SKM-1 treated with dmso at 0.1 percent for 144 hours (cell line): ENCODE data around the gene ARRDC1.
"Not testable (repeated sequence)": the region's sequence is repeated elsewhere in the genome, so short reads cannot be mapped to it uniquely, and the experiment has no call there.

Experiments
- DNase-seq: peaks from one replicate; lab custom pipeline; 2025; ENCODE audit not compliant: unreplicated experiment; lab: John Stamatoyannopoulos, UW

ARRDC1 gene

GRCh38 chr9:137605121-137606004 lies at the start of gene ARRDC1:
Gene ARRDC1, plus strand, starts transcription at chr9:137605686. Its CDS starts 32 bp downstream, at chr9:137605718.
- DNase-seq, result peak; percentile 78

- DNase-seq, result no peak
Observed at GRCh38 chr9:137556069-137556838, 49.2 kb upstream of the ARRDC1 start.

DNA sequence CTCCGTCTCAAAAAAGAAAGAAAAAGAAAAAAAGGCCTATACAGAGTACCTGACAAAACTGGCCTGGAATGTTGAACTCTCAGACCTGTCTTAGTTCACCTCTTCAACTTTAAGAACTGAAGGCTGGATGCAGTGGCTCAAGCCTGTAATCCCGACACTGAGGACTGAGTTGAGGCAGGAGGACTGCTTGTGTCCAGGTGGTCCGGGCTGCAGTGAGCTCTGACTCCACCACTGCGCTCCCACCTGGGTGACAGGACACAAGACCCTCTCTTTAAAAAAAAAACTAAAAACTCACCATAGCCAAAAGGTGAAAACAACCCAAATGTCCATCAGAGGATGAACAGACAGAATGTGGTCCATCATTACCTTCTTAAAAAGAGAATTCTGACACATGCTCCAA lies 47.4 kb upstream of the ARRDC1 start:
- no peak for DNase-seq

DNA sequence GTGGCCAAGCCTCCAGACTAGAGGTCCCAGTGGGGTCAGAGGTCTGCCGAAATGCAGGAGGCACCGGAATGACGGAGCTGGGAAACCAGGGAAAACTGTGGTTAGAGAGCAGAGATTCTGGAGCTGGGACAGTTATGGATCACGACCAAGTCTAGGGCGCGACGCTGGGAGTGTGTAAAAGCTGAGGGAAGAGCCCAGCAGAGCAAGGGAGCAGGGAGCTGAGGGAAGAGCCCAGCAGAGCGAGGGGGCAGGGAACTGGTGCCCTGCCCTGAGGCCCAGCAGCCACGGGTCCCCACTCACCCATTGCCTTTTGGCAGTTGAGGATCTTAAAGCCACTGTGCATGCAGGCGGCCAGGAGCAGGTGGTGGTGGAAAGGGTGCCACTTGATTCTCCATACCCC lies 41.4 kb upstream of the ARRDC1 start:
- no peak for DNase-seq

GRCh38 chr9:137564817-137565411 lies 40.6 kb upstream of the ARRDC1 start:
- DNase-seq, result no peak

GRCh38 chr9:137568445-137568844 lies 37.0 kb upstream of the ARRDC1 start:
- not testable (repeated sequence) for DNase-seq

DNA sequence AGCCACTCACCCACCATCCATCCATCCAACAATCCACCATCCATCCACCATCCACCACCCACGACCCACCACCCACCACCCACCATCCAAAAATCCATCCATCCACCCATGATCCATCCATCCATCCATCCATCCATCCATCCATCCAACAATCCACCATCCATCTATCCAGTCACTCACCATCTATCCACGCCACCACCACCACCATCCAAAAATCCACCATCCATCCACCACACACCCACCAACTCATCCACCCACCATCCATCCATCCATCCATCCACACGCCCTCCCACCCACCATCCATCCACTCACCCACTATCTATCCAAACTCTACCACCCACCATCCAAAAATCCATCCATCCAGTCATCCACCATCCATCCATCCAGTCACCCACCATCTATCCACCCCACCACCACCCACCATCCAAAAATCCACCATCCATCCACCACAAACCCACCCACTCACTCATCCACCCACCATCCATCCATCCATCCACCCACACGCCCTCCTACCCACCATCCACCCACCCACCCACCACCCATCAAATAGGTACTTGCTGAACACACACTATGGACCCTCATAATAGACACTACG lies 35.8 kb upstream of the ARRDC1 start:
- DNase-seq, result no peak

DNA sequence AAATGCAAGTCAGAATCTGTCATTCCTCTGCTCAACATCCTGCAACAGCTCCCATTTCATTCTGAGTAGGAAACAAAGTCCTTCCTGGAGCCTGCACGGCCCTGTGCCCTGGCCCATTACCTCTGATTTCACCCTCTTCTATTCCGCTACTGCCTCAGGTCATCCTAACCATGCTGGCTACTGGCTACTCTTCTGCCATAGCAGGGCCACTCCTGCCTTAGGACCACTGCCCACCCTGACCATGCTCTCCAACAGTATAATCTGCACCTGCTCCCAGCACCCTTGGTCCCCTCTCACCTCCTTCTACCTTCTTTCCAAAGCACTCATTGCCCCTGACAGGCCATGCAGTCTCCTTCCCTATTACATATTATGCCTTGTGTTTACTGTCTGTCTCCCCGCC lies 34.9 kb upstream of the ARRDC1 start:
- DNase-seq, result no peak

DNA sequence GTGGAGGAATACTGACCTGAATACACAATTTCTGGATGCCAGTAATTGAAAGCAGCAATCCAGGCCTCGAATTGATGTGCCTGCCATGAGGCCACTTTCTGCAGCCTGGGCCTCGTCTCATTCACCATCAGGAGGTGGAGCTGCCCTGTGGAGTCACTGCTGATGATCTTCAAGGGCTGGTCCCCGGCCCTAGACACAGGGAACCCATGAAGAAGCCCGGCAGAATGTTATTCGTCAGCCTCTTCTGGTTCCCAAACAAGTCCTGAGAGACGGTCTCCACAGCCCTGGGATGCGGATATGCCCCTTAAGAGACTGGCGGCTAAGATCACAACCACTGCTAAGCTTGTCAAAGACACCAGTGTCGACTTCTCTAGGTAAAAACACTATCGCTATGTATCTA lies 31.3 kb upstream of the ARRDC1 start:
- DNase-seq, result no peak

- no peak for DNase-seq
Observed at GRCh38 chr9:137575364-137575715, 30.1 kb upstream of the ARRDC1 start.

GRCh38 chr9:137575716-137576411 lies 29.6 kb upstream of the ARRDC1 start:
- no peak for DNase-seq

DNA sequence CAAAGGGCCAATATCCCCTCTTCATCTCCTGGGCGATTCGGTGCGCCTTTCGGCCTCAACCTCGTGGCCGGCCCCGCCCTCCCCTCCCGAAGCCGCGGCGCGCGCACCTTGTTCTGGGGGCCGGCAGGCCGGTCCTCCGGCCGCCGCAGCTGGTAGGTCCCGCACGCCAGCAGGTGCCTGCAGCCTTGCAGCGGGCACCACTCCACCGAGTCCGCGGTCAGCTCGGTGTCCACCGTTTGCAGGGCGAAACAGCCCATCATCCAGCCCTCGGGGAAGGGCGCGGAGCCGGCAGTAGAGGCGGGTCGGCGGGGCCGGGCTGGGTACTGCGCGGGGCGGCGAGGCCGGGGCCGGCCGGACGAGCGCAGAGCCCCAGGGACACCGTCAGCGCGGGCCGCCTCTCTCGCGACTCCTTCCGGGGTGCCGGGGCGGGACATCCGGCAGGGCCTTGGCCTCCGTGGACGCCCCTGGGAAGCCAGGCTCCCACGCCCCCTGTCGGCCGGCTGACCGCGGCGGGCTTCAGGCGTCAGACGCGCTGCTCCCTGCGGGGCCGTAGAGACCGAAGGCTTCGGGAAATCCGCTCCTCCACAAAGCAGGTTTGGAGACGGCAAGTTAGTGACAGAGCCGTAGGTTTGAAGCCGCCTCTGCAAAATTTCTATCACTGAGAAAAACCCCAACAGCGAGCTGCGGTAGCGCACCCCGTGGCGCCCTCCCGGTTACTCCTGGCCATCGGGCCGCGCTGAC lies 26.8 kb upstream of the ARRDC1 start, which contains the start of gene DPH7:
Gene DPH7, minus strand, starts transcription at position 408 of the 741 bp plus-strand sequence. Its CDS starts 148 bp downstream, at position 260.
- DNase-seq, result peak; percentile 89

DNA sequence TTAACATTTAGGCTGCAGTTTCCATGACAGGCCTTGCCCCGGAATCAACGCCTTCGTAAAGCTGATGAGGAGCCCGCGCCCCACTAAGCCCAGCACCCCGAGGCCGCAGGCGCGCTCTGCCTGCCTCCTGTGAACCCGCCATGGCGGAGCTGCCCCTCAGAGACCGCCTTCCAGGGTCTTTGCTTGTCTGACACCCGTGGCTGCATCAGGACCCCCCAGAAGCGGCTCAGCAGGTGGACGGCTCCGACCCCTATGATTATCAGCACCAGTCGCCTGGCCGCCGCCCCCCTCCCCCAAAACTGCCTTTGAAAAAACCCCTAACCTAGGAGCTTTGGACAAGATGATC lies 26.3 kb upstream of the ARRDC1 start:
- no peak for DNase-seq

DNA sequence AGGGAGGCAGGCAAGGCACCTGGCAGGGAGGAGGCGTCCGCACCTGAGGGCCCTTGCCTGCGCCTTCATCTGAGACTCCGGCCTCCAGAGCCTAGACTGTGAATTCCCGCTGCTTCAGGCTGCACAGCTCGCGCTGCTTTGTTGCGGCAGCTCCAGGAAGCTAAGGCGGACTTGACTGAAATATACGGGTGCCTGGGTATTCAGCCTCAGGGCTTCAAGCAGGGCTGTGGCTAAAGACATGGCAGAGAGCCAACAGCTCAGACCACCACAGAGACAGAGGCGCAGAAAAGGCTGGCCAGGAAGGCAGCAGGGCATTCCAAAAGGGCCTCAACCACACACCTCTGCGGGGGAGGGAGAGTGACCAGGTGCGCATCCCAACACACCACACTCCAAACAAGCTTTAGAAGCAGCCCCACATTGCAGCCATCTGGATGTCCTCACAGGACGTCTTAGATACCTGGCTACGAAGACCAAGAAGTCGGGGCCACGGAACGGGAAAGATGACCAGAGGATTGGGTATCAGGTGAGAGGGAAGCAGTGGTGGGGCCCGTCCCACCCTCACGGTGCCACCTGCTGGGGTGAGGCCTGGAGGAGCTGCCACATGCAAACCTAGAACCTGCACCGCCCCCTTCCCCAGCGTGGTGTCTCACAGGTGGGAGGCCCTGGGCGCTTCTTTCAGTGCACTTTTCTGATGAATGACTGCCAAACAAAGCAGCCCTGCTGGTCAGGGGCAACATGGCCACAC lies 25.1 kb upstream of the ARRDC1 start:
- DNase-seq, result no peak

DNA sequence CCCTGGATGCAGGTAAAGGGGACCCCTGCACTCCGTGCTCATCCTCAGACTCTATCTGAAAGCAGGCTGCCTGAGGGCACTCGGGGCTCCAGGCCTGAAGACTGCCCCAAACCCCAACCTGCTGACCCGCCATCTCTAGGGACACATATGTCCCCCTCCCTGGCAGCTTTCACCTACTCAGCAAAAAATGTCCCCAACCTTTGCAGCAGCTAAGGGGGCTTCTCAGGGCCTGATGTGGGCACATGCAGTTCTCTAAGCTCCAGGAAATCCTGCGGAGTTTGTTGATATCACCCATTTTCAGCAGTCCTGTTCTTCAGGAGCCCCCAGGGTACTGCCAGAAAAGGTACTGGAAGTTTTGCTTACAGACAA lies 24.5 kb upstream of the ARRDC1 start:
- DNase-seq, result no peak

DNA sequence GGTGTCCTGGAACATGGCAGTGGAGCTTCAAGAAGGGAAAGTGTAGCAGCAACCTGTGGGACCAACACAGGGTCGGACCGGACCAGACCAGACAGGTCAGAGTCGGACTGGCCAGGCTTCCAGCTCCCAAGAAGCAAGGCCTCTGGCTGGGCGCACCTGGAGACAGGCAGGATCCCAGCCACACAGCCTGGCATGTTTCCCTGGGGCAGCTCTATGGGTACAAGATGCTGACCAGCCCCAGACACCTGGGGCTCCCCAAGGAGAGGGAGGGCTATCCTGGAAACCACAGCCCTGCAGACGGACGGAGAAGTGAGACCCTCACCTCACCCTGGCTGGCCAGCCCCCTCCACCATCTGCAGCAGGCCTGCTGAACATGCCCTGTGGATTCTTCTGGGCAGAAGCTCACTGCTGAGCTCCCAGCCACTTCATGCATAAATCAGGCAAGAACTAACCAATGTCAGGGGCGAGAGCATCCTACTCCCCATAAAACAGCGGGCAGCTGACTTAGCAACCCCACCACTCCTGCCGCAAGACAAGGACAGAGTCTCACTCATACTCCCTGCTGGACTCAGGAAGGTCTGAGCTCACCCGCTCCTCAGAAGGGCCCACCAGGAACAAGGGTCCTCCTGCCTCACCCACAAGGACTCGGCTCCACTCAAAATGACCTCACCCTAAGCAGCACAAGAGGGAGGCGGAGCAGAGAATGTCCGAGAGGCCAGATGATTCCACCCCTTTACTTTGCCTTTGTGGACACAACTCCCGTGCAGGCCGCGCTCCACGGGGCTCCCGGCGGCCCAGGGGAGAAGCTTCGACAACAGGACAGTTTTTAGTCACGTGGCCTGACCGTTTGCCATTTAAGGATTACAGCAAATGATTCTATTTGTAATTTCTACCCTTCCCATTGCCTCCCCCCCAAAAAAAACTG lies 23.9 kb upstream of the ARRDC1 start:
- no peak for DNase-seq

GRCh38 chr9:137582286-137582860 lies 23.1 kb upstream of the ARRDC1 start:
- no peak for DNase-seq

- no peak for DNase-seq
Observed at GRCh38 chr9:137583347-137583746, 22.1 kb upstream of the ARRDC1 start.
